Uterus (tissue), 4 donors: ENCODE data around the gene CST6. TPM values are rescaled to one million over a fixed set of nuclear protein-coding genes. Genes with fewer than 3 reads are reported as not detected.

Experiments used
- DNase-seq, 2 donors: peaks; one replicate each; pipeline ENCODE4 v3.0.0-alpha.2; 2019 to 2020
- H3K27ac ChIP-seq, 2 donors: fragments of 200-600 bp; sonication (generic); 1 replicate in 1 of 2; 2 replicates in 1 of 2; pipeline ENCODE4 v1.5.1; 2016 to 2018
- H3K27me3 ChIP-seq, 2 donors: fragments of 200-600 bp; sonication (generic); one replicate each; pipeline ENCODE4 v1.5.1; 2018 to 2019; ENCODE audit warnings: control low read depth in 1 of 2
- H3K36me3 ChIP-seq, 2 donors: fragments of 200-600 bp; sonication (generic); one replicate each; pipeline ENCODE4 v1.5.1; 2019; ENCODE audit warnings: control low read depth in 1 of 2
- H3K4me1 ChIP-seq, 2 donors: fragments of 200-600 bp; sonication (generic); one replicate each; pipeline ENCODE4 v1.5.1; 2018 to 2019; ENCODE audit warnings: control low read depth in 1 of 2
- H3K4me3 ChIP-seq, 2 donors: fragments of 200-600 bp; sonication (generic); 1 replicate in 1 of 2; 2 replicates in 1 of 2; pipeline ENCODE4 v1.5.1; 2018 to 2019; ENCODE audit warnings: mild to moderate bottlenecking in 1 of 2
- H3K9me3 ChIP-seq, 2 donors: fragments of 200-600 bp; sonication (generic); one replicate each; pipeline ENCODE4 v1.5.1; 2019; ENCODE audit warnings: control low read depth in 1 of 2
- POLR2A ChIP-seq, 2 donors: fragments of 450-650 bp; IDR thresholded peaks; one replicate each; pipeline ENCODE4 v1.6.1; 2016; ENCODE audit warnings: antibody characterized with exemption in 2 of 2, mild to moderate bottlenecking in 1 of 2, moderate library complexity in 1 of 2
- intact Hi-C: fragments of 100-400 bp; cut with DNase I; formaldehyde crosslinking; loops from one replicate; pipeline ENCODE4 v1.15.1; 2023; ENCODE audit warnings: low total_unique reads
- total RNA-seq, 4 donors: library from RNA; depleted of rRNA in 3 of 4; stranded (reverse); fragments of >200 nt in 3 of 4; gene quantifications; one replicate each; pipeline versions ENCODE4 v1.1.0 to v1.2.4, GENCODE V29; 2014 to 2023
- TF ChIP-seq, protein P1 (sequence below), 4 experiments: fragments of 200-600 bp in 2 of 4; fragments of 450-650 bp in 2 of 4; sonication (generic) in 2 of 4; IDR thresholded peaks; one replicate each; pipeline ENCODE4 v1.5.1; 2016 to 2019; ENCODE audit warnings: antibody characterized with exemption in 4 of 4, mild to moderate bottlenecking in 2 of 4, moderate library complexity in 1 of 4
- donor health status: DM: yes; HTN: yes; CAD: no.

CST6 gene
- total RNA-seq, 4 donors from 2014 or later, result 0.59 TPM; not detected in 3

DNA sequence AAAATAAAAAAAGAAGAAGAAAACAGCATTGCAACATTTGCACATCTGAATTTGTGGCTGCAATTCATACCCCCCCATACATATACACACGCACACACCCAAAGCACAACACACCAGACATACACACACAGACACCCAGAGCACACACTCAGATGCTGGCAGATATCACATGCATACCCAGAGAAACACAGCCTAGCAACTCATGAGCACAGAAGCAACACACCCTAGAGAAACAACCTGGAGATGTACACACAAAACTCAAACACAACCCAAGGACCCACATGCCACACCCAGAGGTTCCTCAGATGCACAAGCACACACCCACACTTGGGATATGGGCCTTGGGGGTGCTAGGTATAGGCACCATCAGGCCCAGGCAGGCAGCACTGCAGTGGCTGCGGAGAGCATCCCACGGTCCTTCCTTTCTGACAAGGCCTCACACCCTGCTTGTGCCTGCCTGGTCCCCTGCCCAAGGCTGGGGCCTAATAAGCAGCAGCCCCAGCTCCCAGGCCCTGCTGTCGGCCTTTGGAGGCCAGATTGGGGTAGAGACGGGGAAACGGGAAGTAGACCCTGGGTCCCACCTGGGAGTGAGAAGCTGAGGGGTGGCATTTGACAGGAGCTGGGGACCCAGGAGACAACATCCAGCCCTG is 3.1 kb downstream of the CST6 start:
- H3K27me3 ChIP-seq, result peaks cover 0 to 19% of the 10 kb centered on the region in 2 donors
- H3K27ac ChIP-seq, result no peak overlapping the region
- H3K36me3 ChIP-seq, result no peaks in the 10 kb centered on the region
- DNase-seq, result no peak
- H3K4me1 ChIP-seq, result peaks cover 0 to 4% of the 10 kb centered on the region in 2 donors
- H3K9me3 ChIP-seq, result no peaks in the 10 kb centered on the region
- H3K4me3 ChIP-seq, result no peak overlapping the region
- intact Hi-C loops, result no loop called here
- TF ChIP-seq, protein P1, sequence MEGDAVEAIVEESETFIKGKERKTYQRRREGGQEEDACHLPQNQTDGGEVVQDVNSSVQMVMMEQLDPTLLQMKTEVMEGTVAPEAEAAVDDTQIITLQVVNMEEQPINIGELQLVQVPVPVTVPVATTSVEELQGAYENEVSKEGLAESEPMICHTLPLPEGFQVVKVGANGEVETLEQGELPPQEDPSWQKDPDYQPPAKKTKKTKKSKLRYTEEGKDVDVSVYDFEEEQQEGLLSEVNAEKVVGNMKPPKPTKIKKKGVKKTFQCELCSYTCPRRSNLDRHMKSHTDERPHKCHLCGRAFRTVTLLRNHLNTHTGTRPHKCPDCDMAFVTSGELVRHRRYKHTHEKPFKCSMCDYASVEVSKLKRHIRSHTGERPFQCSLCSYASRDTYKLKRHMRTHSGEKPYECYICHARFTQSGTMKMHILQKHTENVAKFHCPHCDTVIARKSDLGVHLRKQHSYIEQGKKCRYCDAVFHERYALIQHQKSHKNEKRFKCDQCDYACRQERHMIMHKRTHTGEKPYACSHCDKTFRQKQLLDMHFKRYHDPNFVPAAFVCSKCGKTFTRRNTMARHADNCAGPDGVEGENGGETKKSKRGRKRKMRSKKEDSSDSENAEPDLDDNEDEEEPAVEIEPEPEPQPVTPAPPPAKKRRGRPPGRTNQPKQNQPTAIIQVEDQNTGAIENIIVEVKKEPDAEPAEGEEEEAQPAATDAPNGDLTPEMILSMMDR (IDR thresholded peaks at IDR 0.05), result no peak
- TF ChIP-seq POLR2A (IDR thresholded peaks at IDR 0.05), result no peak

DNA sequence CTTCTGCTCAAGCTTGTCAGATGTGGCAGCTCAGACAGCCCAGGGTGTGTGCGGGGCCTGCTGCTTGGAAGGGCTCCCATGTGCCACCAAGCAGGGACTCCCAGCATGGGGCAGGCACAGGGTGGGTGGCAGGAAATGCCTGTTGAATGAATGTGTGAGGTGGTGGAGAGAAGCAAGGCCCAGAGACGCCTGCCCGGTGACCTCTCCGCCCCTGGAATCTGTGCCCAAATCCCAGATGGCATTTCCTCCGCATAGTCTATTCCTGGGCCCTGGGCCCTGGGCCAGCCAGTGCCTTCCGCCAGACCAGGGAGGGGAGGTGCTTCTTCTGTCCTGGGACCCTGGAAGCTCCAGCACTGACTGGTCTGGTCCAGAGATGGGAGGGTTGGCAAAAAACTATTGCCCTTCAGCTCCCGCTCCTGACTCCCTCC is 3.7 kb downstream of the CST6 start:
- Histone ChIP-seq H3K9me3 (no peaks in the 10 kb centered on the region), H3K27me3 (peaks cover 0 to 19% of the 10 kb centered on the region in 2 donors), H3K27ac (no peak overlapping the region), H3K4me1 (peaks cover 0 to 4% of the 10 kb centered on the region in 2 donors), H3K36me3 (no peaks in the 10 kb centered on the region), H3K4me3 (no peak overlapping the region)
- no peak for DNase-seq
- no peak for TF ChIP-seq POLR2A (IDR thresholded peaks at IDR 0.05)
- TF ChIP-seq, protein P1 (IDR thresholded peaks at IDR 0.05), result no peak
- intact Hi-C loops, result no loop called here

DNA sequence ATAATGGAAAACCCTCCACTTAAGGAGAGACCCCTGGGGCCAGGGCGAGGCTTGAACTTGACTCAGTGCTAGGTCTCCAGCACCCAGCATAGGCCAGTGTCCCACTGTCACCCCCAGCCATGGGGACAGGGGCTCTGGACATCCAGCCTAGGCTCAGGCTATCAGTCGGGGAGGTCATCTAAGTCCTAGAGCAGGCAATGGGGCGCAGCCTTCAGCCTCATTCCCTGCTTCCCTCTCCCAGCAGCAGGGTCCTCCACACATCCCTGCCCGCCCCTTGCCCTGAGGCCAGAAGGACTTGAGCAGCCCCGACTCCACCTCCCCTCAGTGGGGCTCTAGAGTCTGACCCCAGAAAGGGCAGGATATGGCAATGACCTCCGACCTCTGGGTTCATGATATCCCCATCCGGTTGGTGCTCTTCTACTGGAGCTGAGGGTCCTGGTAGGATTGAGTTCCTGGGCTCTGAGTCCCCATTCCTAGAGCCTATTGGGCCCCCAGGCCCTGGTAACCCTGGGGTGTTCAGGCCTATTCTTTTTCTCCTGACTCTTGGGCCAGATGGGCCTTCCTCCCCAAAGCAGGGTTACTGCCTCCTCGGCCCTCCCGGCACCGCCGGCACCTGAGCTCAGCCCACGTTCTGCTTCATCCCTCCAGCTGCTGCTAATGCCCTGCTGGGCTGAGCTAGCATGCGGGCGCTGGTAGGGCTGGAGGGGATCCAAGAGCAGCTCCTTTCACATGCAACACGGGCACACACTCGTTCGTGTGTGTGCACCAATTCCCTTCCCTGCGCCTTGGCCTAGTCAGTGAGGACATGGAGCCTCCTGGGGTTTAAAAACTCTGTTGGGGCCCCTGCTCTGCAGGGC is 4.4 kb downstream of the CST6 start:
- Histone ChIP-seq H3K9me3 (no peaks in the 10 kb centered on the region), H3K4me1 (peaks cover 0 to 4% of the 10 kb centered on the region in 2 donors), H3K4me3 (no peak overlapping the region), H3K27ac (no peak overlapping the region), H3K36me3 (no peaks in the 10 kb centered on the region), H3K27me3 (peaks cover 0 to 19% of the 10 kb centered on the region in 2 donors)
- intact Hi-C loops, result no loop called here
- DNase-seq, result no peak
- TF ChIP-seq, protein P1 (IDR thresholded peaks at IDR 0.05), result no peak
- TF ChIP-seq POLR2A (IDR thresholded peaks at IDR 0.05), result no peak

DNA sequence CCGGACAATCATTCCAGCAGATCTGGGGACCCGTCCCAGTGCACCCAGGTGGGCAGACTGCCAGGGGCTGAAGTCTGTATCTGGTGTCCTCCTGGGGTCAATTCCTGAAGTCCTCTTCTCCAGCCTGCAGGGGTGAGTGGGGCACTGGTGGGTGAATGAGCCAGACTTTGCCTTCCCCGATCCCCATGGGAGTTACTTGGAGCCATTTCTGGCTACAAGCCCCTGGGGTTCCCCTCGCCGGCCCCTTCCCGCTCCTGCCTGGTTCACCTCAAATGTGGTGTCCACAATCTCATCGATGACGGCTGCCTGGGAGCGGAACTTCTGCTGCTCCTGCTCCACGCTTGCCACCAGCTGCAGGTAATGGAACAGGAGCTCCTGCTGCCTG is 5.0 kb downstream of the CST6 start:
- intact Hi-C loops, result no loop called here
- Histone ChIP-seq H3K27me3 (peaks cover 0 to 19% of the 10 kb centered on the region in 2 donors), H3K27ac (no peak overlapping the region), H3K36me3 (no peaks in the 10 kb centered on the region), H3K4me3 (no peak overlapping the region), H3K4me1 (peaks cover 0 to 3% of the 10 kb centered on the region in 2 donors), H3K9me3 (no peaks in the 10 kb centered on the region)
- no peak for DNase-seq
- no peak for TF ChIP-seq POLR2A (IDR thresholded peaks at IDR 0.05)
- TF ChIP-seq, protein P1 (IDR thresholded peaks at IDR 0.05), result no peak

DNA sequence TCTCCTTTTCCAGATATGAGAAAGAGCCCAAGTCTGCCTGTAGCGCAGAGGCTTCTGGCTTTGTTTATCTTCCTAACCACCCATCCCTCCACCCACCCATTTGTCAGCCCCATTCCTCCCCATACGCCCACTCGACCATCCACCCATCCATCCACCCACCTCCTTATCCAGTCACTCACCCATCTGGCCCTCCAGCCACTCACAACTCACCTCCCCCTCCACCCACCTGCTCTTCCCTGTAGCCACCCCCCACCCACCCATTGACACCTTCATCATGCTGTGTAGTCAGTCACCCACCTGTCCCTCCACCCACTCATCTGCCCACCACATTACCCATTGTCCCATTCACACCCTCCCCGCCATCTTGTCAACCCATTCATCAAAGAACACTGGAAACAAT is 5.5 kb downstream of the CST6 start:
- DNase-seq, result no peak
- intact Hi-C loops, result no loop called here
- Histone ChIP-seq H3K9me3 (no peaks in the 10 kb centered on the region), H3K27me3 (peaks cover 0 to 15% of the 10 kb centered on the region in 2 donors), H3K27ac (no peak overlapping the region), H3K36me3 (no peaks in the 10 kb centered on the region), H3K4me3 (no peak overlapping the region), H3K4me1 (no peaks in the 10 kb centered on the region)
- TF ChIP-seq POLR2A (IDR thresholded peaks at IDR 0.05), result no peak
- TF ChIP-seq, protein P1 (IDR thresholded peaks at IDR 0.05), result no peak
